HUDEP-2 (cell line): Measurements from ENCODE around the gene MRNIP.
A peak's percentile ranks its signal among the peaks of the same experiment; 100 is the strongest.
"Not testable (repeated sequence)": the region's sequence is repeated elsewhere in the genome, so short reads cannot be mapped to it uniquely, and the experiment has no call there.

Experiments
- DNase-seq, 76 experiments: peaks; one replicate each; lab custom pipeline; 2025; ENCODE audit not compliant: unreplicated experiment in 76 of 76; lab: John Stamatoyannopoulos, UW

The MRNIP gene

DNA sequence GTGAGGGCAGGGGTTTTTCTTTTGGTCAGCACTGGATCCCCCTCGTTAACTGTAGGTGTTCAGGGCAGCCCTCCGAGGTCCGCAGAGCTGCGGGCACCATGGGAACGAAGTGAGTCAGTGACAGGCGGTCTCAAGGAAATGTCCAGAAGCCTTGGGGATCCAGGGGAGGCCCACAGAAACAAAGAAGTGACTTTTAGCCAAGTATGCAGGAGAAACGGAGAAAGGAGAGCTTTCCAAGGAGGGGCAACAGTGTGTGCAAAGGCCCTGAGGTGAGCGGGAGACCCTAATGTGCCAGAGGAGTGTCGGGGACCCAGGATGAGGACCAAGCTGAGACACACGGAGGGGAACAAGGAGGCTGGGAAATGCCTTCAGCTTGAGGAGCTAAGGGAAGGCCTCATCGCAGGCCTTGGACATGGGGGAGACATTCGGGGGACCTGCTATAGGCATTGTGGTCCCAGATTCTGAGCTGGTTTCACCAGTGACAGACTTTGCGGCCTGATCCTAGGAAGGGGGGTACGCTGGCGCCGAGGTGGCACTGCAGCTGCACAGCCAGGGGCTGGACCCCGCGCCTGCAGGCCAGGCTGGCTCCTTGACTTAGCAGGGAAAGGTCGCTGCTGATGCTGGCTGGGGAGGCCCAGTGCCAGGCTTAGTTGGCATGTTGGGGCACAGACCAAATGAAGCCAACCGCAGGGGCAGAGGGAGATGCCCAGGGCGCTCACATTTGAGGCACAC is 61.6 kb downstream of the MRNIP start:
- no peak for DNase-seq

DNA sequence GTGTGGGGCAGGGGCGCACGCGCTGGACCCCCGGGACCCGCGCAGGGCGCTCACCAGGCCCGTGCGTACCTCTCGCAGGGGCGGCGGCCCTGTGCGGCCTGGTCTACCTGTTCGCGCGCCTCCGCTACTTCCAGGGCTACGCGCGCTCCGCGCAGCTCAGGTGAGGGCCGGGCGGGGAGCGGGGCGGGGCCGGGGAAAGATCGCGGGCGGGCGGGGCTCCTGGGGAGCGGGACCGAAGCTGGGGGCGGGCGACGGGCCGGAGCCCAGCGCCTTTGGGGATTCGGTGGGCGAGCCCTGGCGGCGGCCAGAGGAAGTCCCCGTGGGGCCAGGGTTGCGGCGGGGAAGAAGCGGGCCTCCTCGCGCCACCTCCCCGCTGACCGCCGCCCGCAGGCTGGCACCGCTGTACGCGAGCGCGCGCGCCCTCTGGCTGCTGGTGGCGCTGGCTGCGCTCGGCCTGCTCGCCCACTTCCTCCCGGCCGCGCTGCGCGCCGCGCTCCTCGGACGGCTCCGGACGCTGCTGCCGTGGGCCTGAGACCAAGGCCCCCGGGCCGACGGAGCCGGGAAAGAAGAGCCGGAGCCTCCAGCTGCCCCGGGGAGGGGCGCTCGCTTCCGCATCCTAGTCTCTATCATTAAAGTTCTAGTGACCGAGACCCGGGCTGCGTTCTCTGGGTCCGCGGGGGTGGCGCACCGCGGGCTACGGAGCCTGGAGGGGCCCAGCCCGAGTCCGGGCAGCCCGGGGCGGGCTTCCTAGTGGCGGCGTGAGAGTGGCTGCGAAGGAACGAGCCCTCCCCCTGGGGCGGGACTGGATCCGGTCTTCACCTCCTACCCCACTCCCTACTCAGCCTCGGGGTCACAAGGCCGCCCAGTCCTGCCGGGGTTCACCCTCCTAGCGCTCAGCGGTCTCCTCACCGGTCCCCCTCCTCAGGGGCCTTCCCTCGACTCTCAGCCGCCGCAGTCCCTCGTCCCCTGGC is 62.5 kb downstream of the MRNIP start:
- peak in 61 of 76 experiments; percentile 14 to 77 (median 56) for DNase-seq

DNA sequence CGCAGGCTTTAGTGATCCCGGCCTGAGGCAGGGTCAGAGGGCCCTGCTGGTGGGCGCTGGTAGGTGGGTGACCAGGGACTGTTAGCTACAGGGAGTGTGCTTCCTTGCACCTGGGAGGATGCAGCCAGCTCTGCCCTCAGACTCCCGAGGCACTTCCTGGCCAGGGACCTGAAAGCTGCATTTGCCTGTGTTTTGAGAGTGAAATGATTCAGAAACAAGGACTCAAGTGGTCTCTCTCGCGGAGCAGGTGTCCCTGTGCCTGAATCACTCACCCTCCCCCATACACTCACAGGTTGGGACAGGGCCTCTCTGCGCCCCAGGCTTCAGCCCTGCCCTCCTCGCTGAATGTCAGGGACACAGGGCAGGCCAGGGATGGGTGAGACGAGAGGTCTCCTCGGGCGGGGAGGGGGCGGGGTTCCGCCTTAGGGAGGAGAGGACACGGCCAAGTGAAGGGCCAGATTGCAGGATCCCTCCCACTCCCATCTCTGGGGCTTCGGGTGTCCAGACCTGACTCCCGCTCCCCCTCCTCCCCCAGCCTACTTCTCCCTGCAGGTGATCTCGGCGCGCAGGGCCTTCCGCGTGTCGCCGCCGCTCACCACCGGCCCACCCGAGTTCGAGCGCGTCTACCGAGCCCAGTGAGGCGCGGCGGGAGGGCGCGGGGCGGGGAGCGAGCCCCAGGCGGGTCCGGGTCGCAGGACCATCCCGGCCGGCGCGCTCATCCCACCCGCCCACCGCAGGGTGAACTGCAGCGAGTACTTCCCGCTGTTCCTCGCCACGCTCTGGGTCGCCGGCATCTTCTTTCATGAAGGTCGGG is 63.4 kb downstream of the MRNIP start:
- no peak for DNase-seq

DNA sequence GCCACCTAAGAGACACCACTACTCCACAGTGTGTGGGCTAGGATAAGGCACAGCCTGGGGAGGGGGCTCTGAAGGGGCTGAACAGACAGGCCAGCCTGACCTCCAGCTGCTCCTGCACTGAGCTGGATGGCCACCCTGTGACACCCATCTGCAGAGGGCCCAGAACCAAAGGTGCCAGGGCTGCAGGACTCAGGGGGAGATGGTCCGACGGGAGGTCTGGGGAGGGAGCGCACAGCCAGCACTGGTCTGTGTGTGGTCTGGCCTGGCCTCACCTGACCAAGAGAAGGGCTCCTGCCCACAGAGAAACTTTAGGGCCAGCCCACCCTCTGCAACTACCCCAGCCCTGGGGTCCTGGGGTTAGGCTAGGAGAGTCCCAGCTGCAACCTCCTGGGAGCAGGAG is 64.0 kb downstream of the MRNIP start:
- DNase-seq: no peak

DNA sequence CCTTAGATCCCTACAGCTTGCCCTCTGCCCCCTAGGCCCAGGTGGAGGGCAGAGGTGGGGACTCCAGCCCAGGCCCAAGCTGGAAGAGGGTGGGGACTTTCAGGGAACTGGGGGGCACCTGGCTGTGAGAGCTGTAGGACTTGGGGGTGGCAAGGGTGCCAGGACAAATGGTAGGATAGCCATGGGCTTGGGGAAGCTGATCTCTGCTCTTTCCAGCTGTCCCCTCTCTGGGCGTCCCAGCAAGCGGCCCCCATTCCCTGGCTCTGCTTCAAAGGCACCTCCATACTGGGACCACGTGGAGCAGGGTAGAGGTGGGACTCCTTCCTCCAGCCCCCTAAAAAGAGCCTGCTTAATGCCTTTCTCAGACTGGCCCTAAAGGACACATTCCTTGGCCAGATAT is 64.4 kb downstream of the MRNIP start:
- DNase-seq: no peak

DNA sequence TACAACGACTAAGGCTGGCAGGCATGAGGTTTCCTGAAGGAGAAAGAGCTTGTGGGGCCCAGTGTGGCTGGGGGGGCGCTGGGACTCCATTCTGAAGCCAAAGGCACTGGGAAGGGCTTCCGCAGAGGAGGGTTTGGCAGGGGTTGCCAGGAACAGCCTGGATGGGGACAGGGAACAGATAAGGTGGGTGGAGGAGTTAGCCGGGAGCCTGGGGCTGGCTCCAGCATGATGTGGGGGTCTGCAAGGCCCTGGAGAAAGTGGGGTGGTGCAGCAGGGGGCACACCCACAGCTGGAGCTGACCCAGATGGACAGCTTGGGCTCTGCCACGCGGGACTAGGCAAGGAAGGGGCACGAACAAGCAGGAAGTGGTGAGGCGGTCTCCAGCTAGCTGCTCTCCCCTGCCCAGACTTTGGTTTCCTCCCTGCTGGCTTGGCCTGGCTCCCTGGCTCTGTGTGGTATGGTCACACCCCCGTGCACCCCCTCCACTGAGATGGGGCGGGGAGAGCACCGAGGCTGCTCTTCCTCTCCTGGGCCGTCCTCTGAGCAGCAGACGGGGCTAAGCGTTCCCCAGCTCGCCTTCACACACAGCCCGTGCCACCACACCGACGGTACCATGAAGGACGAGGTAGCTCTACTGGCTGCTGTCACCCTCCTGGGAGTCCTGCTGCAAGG is 65.0 kb downstream of the MRNIP start, which contains the start of gene LTC4S:
Gene LTC4S, plus strand, starts transcription at position 519 of the 672 bp plus-strand sequence. Its CDS starts 95 bp downstream, at position 614.
- peak in 69 of 76 experiments; percentile 10 to 83 (median 66) for DNase-seq

DNA sequence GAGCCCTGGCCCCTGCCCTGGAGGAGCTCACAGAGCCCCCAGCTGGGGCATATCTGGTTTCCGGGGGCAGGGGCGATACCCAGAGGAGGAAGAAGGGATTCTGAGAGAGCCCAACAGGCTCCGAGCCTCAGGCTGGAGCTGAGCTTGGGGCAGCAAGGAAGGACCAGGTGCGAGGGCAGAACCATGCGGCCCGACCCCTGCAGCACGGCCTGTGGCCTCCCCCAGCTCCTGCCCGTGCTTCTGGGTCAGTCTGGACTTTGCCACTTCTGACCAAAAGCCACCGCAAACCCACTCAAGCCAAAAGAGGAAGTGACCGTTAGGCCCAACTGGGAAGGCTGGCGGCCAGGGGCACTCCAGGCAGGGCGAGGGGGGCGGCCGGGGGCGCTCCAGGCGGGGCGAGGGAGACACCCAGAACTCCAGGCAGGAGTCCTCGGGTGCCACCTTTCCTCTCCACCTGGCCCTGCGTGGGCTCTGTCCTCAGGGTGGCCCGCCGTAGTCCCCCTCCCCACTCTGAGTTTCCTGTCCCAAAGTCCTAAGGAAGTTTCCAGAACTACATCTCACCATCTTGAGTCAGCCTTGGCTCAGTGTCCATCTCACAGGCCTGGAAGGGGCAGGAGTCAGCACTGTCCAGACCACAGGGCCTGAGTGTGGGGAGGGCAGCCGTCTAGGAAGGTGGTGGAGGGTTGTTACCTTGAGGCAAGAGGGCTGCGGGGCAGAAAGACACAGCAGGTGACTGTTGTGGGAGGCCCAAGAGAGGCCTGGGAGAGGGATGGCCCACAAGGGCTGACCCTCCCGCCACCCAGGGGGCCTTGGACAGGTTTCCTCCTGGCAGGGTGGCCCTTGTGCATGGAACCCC is 65.8 kb downstream of the MRNIP start:
- DNase-seq: no peak

DNA sequence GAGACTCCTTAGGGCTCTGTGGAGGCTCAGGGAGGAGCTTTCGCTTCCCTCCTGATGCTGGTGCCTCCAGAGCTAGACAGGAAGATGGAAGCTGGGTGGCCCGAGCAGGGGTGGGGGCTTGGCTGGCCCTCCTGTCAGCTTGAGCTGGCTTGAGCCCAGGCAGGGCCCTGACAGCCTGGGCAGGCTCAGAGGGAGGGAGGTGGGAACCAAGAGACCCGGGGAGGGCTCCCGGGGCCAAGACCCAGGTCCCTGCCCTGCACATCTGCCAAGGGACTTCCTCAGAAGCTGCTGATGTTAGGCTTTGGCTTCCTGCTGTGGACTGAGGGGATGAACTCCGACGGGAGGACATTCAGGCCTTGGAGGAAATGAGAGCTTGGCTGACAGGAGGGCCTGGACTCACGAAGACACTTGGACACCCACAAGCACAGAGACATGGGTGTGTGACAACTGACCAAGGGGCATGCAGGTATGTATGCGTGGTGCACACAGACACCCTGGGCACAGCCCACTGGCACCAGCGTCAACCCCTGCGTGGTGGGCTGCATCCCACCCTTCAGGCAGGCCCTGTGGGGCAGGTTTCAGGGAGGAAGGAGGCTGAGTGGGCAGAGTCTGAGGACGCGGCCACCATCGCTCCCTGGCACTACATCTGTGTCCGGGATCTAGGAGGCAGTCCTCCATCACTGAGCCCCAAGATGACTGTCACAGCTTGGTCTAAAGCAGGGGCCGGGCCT is 66.6 kb downstream of the MRNIP start:
- DNase-seq: no peak

DNA sequence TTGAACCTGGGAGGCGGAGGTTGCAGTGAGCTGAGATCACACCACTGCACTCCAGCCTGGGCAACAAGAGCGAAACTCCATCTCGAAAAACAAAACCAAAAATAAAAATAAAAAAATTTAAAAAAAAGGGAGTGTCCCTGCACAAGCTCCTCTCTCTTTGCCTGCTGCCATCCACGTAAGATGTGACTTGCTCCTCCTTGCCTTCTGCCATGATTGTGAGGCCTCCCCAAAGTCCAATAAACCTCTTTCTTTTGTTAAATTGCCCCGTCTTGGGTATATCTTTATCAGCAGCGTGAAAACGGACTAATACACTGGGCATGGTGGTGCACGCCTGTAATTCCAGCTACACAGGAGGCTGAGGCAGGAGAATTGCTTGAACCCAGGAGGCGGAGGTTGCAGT is 69.3 kb downstream of the MRNIP start:
- DNase-seq: not testable (repeated sequence)

DNA sequence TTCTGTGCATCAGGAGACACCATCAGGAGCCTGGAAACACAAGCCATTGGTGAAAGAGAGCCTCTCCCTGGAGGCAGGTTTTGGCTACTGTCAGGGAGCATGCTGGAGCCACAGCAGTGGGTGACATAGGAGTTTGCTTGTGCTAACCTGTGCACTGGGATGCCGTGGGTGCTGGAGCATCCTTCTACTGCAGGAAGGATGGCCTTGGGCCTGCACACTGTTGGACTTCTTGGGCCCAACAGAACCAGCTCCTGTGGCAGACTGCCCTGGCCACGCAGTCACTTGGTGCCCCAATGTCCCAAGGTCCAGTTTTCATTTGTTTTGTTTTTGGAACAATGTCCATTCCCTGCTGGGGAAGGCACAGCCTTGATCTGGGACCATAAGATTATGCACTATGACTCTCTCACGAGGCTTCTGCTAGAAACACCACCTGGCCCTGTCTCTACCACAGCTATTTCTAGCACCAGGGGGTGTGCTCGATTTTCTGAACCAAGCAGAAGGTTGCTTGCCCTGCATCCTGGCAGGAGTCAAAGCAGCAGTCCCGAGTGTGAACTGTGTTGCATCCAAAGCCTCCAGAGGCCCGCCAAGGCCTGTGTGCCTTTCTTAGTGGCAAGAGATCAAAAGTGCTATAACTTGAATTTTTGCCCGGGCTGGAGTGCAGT is 70.3 kb downstream of the MRNIP start:
- no peak for DNase-seq
